Measurements from ENCODE around the gene KIAA1191. TPM values are rescaled to one million over a fixed set of nuclear protein-coding genes. Genes with fewer than 3 reads are reported as not detected.

KIAA1191 gene
- total RNA-seq, 1 experiment from 2014 or later, result 128 TPM

GRCh38 chr5:176383961-176384360 lies 22.4 kb upstream of the KIAA1191 start:
- Histone ChIP-seq H3K4me1 (ENCODE audit: insufficient read depth, low read length) (no peaks in the 10 kb centered on the region), H3K23me2 (ENCODE audit: insufficient read length, low read depth, low read length, poor library complexity, severe bottlenecking) (peaks cover 3% of the 10 kb centered on the region), H3K27me3 (ENCODE audit: insufficient read depth, low read length) (no peaks in the 10 kb centered on the region), H3K9ac (ENCODE audit: extremely low read depth, insufficient read length, low read length) (no peak overlapping the region), H2BK120ac (ENCODE audit: low read depth, low read length, poor library complexity, severe bottlenecking) (no peak overlapping the region), H3K27ac (ENCODE audit: insufficient read length, low read depth, low read length) (no peak overlapping the region), H2AK5ac (ENCODE audit: insufficient read length, low read length) (no peak overlapping the region), H3K79me1 (ENCODE audit: insufficient read depth, low read depth, low read length, poor library complexity, severe bottlenecking) (no peaks in the 10 kb centered on the region), H2BK5ac (ENCODE audit: insufficient read length, low read length) (no peak overlapping the region), H3K18ac (ENCODE audit: insufficient read length, low read depth, low read length) (no peak overlapping the region), H4K20me1 (ENCODE audit: control insufficient read depth, insufficient read depth, insufficient read length) (no peaks in the 10 kb centered on the region), H4K91ac (ENCODE audit: insufficient read length, low read depth, low read length) (no peak overlapping the region), H4K8ac (replicated peaks; ENCODE audit: insufficient read length, low read depth, low read length) (no peak overlapping the region), H3K79me2 (ENCODE audit: insufficient read depth, low read length) (peaks cover 8% of the 10 kb centered on the region; the same call in 1 of the 2 replicates), H3K4ac (ENCODE audit: low read depth, low read length) (no peak overlapping the region), H2AFZ (ENCODE audit: low read length) (no peak overlapping the region), H2BK12ac (ENCODE audit: insufficient read length, low read depth, low read length) (no peak overlapping the region), H3T11ph (ENCODE audit: low read length) (no peak overlapping the region), H3K9me3 (ENCODE audit: control insufficient read depth, low read depth, low read length) (no peaks in the 10 kb centered on the region), H3K56ac (ENCODE audit: insufficient read length, low read depth, low read length) (no peak overlapping the region), H3K14ac (ENCODE audit: insufficient read depth, low read length) (no peak overlapping the region), H2BK20ac (ENCODE audit: low read depth, low read length, poor library complexity, severe bottlenecking) (no peak overlapping the region), H2BK15ac (ENCODE audit: low read depth, low read length) (no peak overlapping the region), H3K23ac (ENCODE audit: insufficient read length, low read depth, low read length) (no peak overlapping the region), H4K5ac (ENCODE audit: insufficient read length, low read depth, low read length) (no peak overlapping the region), H3K4me2 (ENCODE audit: insufficient read depth, insufficient read length, low read length) (no peak overlapping the region)
- peaks cover 0 to 3% of the 10 kb centered on the region in 2 experiments; a peak in 1 of 5 replicates for H3K9me3 Mint-ChIP-seq
- no CpG with 5 or more reads among the region's 9 CpGs for WGBS (ENCODE audit: extremely low coverage, insufficient read length, low lambda C conversion rate)
- peaks cover 35 to 81% (median 43%) of the 10 kb centered on the region in 3 experiments for H3K36me3 Mint-ChIP-seq (ENCODE audit: insufficient read depth in 1 of 3, low read depth in 3 of 3)
- no peak for TF ChIP-seq CTCF (conservative IDR thresholded peaks at IDR 0.05)
- H3K27me3 Mint-ChIP-seq (ENCODE audit: low read depth), result no peaks in the 10 kb centered on the region
- H3K27ac Mint-ChIP-seq, result no peak overlapping the region
- DNase-seq, result no peak
- H3K4me3 Mint-ChIP-seq, result no peak overlapping the region
- peaks cover 9 to 10% of the 10 kb centered on the region in 2 experiments for H3K4me1 Mint-ChIP-seq

Data from H9 (cell line).